Vagina (tissue), 2 donors: ENCODE results near the gene DPP10. TPM values are rescaled to one million over a fixed set of nuclear protein-coding genes. Genes with fewer than 3 reads are reported as not detected.

Experiments
- DNase-seq, 2 donors: peaks; one replicate each; pipeline ENCODE4 v3.0.0-alpha.2; 2017; ENCODE audit errors: extremely low spot score in 2 of 2
- H3K27ac ChIP-seq: fragments of 200-600 bp; sonication (generic); one replicate; pipeline ENCODE4 v1.5.1; 2019
- H3K27me3 ChIP-seq: fragments of 200-600 bp; sonication (generic); one replicate; pipeline ENCODE4 v1.5.1; 2019
- H3K36me3 ChIP-seq, 2 donors: fragments of 200-600 bp; sonication (generic); one replicate each; pipeline ENCODE4 v1.5.1; 2017 to 2019
- H3K4me1 ChIP-seq: fragments of 200-600 bp; sonication (generic); one replicate; pipeline ENCODE4 v1.5.1; 2019
- H3K4me3 ChIP-seq, 2 donors: fragments of 200-600 bp; sonication (generic); 1 replicate in 1 of 2; 2 replicates in 1 of 2; pipeline ENCODE4 v1.5.1; 2016 to 2019
- H3K9me3 ChIP-seq: fragments of 200-600 bp; sonication (generic); one replicate; pipeline ENCODE4 v1.5.1; 2019
- POLR2A ChIP-seq, 2 donors: fragments of 450-650 bp; IDR thresholded peaks; one replicate each; pipeline ENCODE4 v1.6.1; 2017; ENCODE audit warnings: antibody characterized with exemption in 2 of 2, mild to moderate bottlenecking in 2 of 2, moderate library complexity in 2 of 2
- POLR2AphosphoS5 ChIP-seq, 2 donors: sonication (generic); formaldehyde crosslinking; IDR thresholded peaks; one replicate each; pipeline ENCODE4 v1.9.0; 2017; ENCODE audit warnings: antibody characterized with exemption in 2 of 2, mild to moderate bottlenecking in 2 of 2, low read depth in 1 of 2; ENCODE audit not compliant: insufficient read depth in 1 of 2
- intact Hi-C: fragments of 100-400 bp; cut with DNase I; formaldehyde crosslinking; loops from one replicate; pipeline ENCODE4 v1.15.1; 2023
- total RNA-seq: library from RNA; depleted of rRNA; stranded (reverse); fragments of >200 nt; gene quantifications from one replicate; pipeline ENCODE4 v1.2.3, GENCODE V29; 2016
- TF ChIP-seq, protein P1 (sequence below), 3 experiments: fragments of 450-650 bp in 2 of 3; fragments of 200-600 bp in 1 of 3; sonication (generic) in 1 of 3; IDR thresholded peaks; one replicate each; pipeline ENCODE4 v1.5.1; 2017 to 2019; ENCODE audit warnings: antibody characterized with exemption in 3 of 3, mild to moderate bottlenecking in 2 of 3, moderate library complexity in 2 of 3

Gene DPP10
- total RNA-seq, 1 donor from 2014 or later, result not detected

DNA sequence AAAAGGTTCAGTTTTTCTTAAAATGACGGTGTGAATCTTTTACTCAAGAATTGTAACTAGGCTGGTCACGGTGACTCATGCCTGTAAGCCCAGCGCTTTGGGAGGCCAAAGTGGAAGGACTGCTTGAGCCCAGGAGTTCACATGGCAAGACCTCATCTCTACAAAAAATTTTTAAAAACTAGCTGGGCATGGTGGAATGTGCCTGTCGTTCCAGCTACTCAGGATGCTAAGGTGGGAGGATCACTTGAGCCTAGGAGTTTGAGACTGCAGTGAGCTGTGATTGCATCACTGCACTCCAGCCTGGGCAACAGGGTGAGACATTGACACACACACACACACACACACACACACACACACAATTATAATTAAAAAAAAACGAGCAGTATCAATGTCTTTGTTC lies 369.8 kb downstream of the DPP10 start:
- no peak overlapping the region for H3K27ac ChIP-seq
- no peaks in the 10 kb centered on the region for H3K27me3 ChIP-seq
- H3K4me3 ChIP-seq, result no peak overlapping the region
- H3K9me3 ChIP-seq, result no peaks in the 10 kb centered on the region
- TF ChIP-seq POLR2A (IDR thresholded peaks at IDR 0.05), result no peak
- TF ChIP-seq, protein P1, sequence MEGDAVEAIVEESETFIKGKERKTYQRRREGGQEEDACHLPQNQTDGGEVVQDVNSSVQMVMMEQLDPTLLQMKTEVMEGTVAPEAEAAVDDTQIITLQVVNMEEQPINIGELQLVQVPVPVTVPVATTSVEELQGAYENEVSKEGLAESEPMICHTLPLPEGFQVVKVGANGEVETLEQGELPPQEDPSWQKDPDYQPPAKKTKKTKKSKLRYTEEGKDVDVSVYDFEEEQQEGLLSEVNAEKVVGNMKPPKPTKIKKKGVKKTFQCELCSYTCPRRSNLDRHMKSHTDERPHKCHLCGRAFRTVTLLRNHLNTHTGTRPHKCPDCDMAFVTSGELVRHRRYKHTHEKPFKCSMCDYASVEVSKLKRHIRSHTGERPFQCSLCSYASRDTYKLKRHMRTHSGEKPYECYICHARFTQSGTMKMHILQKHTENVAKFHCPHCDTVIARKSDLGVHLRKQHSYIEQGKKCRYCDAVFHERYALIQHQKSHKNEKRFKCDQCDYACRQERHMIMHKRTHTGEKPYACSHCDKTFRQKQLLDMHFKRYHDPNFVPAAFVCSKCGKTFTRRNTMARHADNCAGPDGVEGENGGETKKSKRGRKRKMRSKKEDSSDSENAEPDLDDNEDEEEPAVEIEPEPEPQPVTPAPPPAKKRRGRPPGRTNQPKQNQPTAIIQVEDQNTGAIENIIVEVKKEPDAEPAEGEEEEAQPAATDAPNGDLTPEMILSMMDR (IDR thresholded peaks at IDR 0.05), result no peak
- no peak for TF ChIP-seq POLR2AphosphoS5 (IDR thresholded peaks at IDR 0.05; ENCODE audit: insufficient read depth in 1 of 2, low read depth in 1 of 2)
- H3K4me1 ChIP-seq, result no peaks in the 10 kb centered on the region
- H3K36me3 ChIP-seq, result no peaks in the 10 kb centered on the region
- intact Hi-C loops, result no loop called here
- no peak for DNase-seq

DNA sequence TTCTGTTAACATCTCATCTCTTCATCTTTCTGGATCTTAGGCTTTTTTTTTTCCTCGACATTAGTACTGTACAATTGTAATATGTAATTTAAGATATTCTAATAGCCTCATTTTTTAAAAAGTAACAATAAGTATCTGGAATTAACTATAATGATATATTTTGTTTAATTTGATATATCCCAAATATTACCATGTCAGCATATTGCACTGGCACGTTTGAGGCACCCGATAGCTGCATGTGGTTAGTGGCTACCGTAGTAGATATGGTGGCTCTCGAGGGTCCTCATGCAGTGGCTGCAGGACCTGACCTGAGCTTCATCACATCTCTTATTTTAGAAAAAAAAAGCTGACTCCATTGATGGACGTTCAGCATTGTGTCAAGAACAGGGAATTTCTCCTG lies 371.9 kb downstream of the DPP10 start:
- DNase-seq, result no peak
- TF ChIP-seq POLR2A (IDR thresholded peaks at IDR 0.05) (no peak), POLR2AphosphoS5 (IDR thresholded peaks at IDR 0.05; ENCODE audit: insufficient read depth in 1 of 2, low read depth in 1 of 2) (no peak)
- TF ChIP-seq, protein P1 (IDR thresholded peaks at IDR 0.05), result no peak
- intact Hi-C loops, result no loop called here

GRCh38 chr2:114821055-114821454 lies 378.6 kb downstream of the DPP10 start:
- H3K9me3 ChIP-seq, result no peaks in the 10 kb centered on the region
- no peaks in the 10 kb centered on the region for H3K27me3 ChIP-seq
- no peak for DNase-seq
- H3K27ac ChIP-seq, result no peak overlapping the region
- no peaks in the 10 kb centered on the region for H3K4me1 ChIP-seq
- intact Hi-C loops, result no loop called here
- no peak overlapping the region for H3K4me3 ChIP-seq
- TF ChIP-seq POLR2AphosphoS5 (IDR thresholded peaks at IDR 0.05; ENCODE audit: insufficient read depth in 1 of 2, low read depth in 1 of 2) (no peak), POLR2A (IDR thresholded peaks at IDR 0.05) (no peak)
- TF ChIP-seq, protein P1 (IDR thresholded peaks at IDR 0.05), result no peak
- no peaks in the 10 kb centered on the region for H3K36me3 ChIP-seq

More for the DNA sequence above, 371.9 kb downstream of the DPP10 start:
- H3K4me1 ChIP-seq, result no peaks in the 10 kb centered on the region
- no peaks in the 10 kb centered on the region for H3K9me3 ChIP-seq
- no peaks in the 10 kb centered on the region for H3K27me3 ChIP-seq
- H3K4me3 ChIP-seq, result no peak overlapping the region
- H3K36me3 ChIP-seq, result no peaks in the 10 kb centered on the region
- H3K27ac ChIP-seq, result no peak overlapping the region

DNA sequence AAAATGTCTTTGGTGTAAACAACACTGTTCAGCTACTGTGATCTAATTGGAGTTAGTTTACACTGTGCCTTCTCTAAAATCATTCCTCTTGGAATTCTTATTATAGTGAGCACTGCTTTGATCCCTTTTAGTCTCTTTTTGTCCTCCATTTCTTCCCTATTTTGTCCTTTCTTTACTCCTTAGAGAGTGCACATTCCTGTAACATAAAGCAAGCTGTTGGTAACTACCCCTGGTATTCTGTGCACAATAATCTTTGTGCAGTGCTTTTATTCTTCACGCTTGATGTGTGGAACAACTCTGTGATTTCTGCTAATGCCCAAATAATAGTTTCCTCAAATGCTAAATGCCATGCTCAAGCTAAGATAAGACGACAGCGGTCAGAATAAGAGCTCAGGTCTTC lies 401.5 kb downstream of the DPP10 start:
- intact Hi-C loops, result no loop called here

GRCh38 chr2:114857196-114857595 lies 414.8 kb downstream of the DPP10 start:
- Histone ChIP-seq H3K27me3 (no peaks in the 10 kb centered on the region), H3K4me1 (no peaks in the 10 kb centered on the region), H3K4me3 (no peak overlapping the region), H3K27ac (no peak overlapping the region), H3K9me3 (no peaks in the 10 kb centered on the region), H3K36me3 (no peaks in the 10 kb centered on the region)
- TF ChIP-seq POLR2A (IDR thresholded peaks at IDR 0.05), result no peak
- TF ChIP-seq, protein P1 (IDR thresholded peaks at IDR 0.05), result no peak
- no peak for TF ChIP-seq POLR2AphosphoS5 (IDR thresholded peaks at IDR 0.05; ENCODE audit: insufficient read depth in 1 of 2, low read depth in 1 of 2)
- intact Hi-C loops, result no loop called here
- no peak for DNase-seq

More for the DNA sequence above, 401.5 kb downstream of the DPP10 start:
- H3K27ac ChIP-seq, result no peak overlapping the region
- TF ChIP-seq POLR2A (IDR thresholded peaks at IDR 0.05), result no peak
- TF ChIP-seq, protein P1 (IDR thresholded peaks at IDR 0.05), result no peak
- no peak overlapping the region for H3K4me3 ChIP-seq
- no peaks in the 10 kb centered on the region for H3K4me1 ChIP-seq
- no peak for DNase-seq
- H3K27me3 ChIP-seq, result no peaks in the 10 kb centered on the region
- no peaks in the 10 kb centered on the region for H3K36me3 ChIP-seq
- H3K9me3 ChIP-seq, result no peaks in the 10 kb centered on the region
